Iris pigment epithelial cell (primary cell): Measurements from ENCODE around the gene TMBIM4.
"Not testable (repeated sequence)": the region's sequence is repeated elsewhere in the genome, so short reads cannot be mapped to it uniquely, and the experiment has no call there.

Experiments used
- DNase-seq: peaks from one replicate; pipeline ENCODE4 v3.0.0-alpha.2; 2011; ENCODE audit warnings: low read depth

Gene TMBIM4, protein sequence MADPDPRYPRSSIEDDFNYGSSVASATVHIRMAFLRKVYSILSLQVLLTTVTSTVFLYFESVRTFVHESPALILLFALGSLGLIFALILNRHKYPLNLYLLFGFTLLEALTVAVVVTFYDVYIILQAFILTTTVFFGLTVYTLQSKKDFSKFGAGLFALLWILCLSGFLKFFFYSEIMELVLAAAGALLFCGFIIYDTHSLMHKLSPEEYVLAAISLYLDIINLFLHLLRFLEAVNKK

DNA sequence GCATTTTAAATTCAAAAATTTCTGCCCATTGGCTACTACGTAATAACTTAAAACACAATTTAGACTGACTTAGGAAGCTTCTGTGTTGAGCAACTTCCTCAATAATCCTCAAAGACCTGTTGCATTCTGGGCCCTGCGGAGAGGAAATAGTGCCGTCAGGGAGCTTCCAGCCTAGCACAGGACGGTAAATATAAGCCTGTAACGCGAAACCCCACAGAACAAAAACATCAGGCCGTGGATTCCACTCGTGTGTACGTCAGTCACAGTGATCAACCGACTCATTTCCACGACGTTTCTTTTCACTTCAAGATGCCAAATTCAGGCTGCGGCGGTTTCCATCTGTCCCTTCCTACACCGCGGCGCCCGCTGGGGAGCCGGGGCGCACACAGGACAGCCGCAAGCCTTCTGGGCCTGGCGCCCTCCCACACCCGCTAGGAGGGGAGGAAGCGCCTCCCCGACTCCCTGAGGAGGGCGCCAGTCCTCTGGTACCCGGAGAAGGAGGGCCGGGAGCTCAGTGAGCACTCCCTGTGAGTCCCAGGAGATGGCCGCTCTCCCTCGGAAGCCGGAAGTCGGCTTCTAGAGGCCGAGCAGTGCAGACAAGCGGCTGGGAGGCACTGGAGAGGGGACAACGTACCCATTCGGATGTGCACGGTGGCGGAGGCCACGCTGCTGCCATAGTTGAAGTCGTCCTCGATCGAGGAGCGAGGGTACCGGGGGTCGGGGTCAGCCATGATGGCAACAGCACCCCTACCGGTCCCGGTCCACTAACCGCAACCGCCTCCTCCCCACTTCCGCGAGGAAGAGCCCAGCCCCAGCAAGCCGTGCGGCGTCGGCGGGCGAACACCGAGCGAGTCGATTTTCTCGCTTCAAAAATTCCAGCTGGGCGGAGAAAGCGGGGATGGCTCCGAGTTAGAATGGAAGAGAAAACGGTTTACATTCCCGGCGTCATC is at the start of gene TMBIM4:
TSS of gene TMBIM4 (minus strand) at position 776 of the 950 bp plus-strand sequence. CDS start at position 731, 45 bp downstream.
- DNase-seq = peak; percentile 99

DNA sequence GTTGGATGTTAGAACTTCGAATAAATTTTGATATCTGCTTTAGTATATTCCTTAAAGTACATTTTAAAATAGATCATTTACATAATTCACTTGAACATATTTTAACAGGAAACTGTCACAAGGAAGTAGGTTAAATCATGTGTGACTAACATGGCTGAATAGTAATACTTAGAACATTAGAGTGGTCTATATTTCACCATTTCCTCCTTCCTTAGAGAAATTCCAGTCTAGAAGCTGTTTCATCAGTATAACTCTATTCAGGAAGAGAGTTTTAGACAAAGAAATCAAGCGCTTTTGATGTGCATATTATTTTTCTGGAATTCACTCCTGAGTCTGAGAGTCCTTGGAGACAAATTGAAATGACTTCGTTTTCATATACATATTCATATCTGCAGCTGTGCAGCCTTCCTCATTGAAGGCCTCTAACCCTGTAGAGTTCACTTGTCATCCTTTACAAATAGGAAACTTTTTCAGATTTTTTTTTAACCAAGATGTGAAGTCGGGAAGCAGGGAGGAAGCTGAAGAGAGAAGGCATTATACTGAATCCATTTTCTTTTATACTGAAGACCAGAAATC is 47.6 kb upstream of the TMBIM4 start:
- DNase-seq = no peak

DNA sequence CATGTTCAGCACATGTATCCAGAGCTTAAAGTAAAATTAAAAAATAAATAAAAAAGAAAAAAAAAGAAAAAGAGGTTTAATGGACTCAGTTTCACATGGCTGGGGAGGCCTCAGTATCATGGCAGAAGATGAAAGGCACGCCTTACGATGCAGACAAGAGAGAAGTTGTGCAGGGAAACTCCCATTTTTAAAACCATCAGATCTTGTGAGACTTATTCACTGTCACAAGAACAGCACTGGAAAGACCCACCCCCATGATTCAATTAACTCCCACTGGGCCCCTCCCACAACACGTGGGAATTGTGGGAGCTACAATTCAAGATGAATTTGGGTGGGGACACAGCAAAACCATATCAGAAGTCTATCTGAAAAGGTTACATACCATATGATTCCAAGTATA is 43.2 kb upstream of the TMBIM4 start:
- not testable (repeated sequence) for DNase-seq

DNA sequence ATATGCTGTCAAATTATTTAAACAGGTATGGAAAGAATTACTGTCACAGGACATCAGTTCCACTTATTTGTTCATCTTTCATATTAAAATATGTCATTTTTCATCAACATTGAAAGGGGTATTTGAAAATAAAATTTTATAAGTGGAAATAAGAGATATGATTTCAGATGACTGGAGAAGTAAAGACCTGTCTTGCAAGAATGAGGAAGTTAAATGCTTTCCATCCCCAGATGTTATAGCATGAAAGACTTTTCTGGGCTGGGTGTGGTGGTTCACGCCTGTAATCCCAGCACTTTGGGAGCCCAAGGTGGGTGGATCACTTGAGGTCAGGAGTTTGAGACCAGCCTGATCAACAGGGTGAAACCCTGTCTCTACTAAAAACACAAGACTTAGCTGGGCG is 41.8 kb upstream of the TMBIM4 start:
- DNase-seq = not testable (repeated sequence)

DNA sequence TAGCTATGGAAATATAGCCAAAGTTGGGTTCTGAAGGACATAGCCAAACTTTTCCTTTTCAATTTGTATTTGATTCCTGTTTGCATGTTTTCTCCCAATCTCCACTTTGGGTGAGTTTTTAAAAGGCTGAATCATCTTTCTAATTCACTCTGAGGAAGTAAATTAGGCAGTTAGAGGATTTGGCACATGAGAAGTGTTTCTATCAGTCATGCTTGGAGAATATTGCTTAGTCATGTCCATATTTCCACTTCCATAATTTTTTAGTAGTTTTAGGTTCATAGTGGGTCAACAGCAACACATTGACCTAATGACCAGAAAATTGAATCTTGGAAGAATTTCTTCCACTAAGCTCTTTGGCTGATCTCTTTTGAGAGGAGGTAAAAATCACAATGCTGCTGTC is 41.0 kb upstream of the TMBIM4 start:
- DNase-seq = peak; percentile 54

DNA sequence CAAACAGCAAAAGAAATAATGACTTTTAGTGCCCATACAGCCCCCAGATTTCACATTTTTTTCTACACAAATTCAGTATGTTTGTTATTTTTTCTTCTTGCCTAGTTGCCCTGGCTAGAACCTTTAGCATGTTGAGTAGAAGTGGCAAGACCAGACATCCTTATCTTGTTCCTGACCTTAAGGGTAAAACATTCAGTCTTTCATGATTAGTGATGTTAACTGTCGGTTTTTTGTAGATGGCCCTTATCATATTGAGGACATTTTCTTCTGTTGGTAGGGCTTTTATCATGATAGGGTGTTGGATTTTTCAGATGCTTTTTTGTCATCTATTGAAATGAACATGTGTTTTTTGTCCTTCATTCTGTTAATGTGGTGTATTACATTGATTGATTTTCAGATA is 36.3 kb upstream of the TMBIM4 start:
- DNase-seq = no peak

DNA sequence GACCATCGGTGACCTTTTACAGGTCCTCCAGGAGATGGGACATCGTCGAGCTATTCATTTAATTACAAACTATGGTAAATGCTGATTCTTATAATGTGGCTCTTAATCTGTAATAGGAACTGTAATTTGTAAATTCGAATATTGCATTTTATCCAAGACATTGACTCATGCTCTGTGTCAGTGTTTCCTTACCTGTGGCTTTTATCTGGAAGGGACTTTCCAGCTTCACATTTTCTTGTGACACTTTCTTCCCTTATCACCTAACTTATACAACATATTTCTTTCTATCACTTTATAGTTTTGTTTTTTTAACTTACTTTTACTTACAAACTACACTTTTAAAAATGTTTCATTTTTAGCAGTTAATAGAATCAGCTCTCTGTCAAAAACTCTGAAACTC is 34.0 kb upstream of the TMBIM4 start:
- DNase-seq = no peak

DNA sequence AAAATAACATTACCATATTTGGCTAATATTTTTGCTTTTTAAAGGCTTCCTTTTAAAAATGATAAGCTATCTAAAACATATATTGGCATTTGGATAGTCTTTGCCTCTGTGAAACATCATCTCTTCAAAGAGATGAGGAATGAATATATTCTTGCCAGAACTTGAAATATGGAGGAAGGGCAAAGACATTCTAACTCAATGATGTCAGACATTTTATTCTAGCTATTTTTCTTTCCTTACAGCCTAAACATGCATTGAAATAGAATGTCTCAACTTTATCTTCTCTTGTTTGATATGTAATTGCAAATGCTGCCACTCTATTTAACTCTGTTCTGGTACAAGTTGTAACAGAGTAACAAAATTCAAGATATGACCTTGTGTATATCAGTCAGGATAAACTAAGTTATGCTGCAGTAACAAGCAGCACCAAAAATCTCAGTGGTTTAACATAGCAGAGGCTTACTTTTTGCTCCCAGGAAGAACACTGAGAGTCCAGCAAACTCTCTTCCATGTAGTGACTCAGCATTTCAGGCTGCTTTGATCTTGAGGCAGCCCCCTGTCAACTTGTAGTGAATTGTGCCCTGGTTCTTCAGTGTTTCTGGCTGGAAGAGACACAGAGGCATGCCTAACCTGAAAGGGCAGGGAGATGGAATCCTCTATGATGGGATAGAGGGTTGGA is 30.2 kb upstream of the TMBIM4 start:
- DNase-seq = peak; percentile 38

DNA sequence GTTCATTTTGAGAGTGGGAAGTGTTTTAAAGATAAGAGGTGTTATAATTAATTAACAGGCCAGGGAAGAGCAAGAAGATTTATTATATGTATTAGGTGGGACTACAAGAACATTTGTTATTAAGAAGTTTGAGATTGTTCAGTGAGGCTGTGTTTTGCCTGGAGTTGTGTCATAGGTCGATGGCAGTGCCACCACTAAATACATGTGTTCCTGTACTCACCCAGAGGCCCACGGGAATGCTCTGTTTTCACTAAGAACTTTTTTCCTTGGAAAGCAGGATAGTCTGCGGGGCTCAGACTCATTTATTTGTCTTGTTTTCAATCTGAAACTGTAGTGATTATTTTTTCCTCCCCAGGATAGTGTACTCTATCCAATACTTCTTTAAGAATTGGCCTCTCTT is 29.3 kb upstream of the TMBIM4 start:
- DNase-seq = no peak

DNA sequence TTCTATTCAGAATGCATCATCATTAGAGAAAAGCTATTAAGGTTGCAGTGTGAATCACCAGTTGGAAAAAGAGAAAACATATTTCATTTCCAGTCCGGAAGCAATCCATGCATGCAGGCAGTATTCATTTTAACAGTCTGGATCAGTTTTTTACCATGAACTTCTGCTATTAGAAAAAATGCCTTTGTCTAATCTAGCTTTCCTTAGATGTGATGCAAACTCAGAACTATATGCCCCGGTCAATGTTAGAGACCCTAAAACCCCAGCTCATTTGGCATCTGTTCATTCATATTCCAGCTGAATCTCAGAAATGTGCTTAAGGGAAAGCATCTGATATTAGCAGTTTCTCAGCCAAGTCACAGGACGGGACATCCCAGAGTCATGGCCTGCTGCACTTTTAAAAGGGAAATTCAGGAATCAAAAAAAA is 27.7 kb upstream of the TMBIM4 start:
- DNase-seq = no peak

DNA sequence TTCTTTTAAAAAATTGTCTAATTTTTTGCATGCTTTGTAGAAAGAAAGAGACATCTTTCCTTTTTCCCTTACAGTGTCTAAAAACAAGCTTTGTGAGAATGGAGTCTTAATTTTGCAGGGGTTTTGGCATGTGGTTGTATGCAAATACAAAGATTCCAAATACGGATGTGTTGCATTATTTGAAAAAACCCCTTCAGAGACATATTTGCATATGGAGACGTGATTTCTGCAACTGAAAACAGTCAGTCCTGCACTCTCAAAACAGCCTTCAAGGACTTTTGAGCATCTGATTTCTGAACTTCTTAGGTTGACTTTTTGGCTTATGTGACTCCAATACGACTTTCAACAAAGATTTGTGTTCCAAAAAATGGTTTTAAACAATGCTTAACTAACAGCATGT is 27.0 kb upstream of the TMBIM4 start:
- DNase-seq = peak; percentile 23

DNA sequence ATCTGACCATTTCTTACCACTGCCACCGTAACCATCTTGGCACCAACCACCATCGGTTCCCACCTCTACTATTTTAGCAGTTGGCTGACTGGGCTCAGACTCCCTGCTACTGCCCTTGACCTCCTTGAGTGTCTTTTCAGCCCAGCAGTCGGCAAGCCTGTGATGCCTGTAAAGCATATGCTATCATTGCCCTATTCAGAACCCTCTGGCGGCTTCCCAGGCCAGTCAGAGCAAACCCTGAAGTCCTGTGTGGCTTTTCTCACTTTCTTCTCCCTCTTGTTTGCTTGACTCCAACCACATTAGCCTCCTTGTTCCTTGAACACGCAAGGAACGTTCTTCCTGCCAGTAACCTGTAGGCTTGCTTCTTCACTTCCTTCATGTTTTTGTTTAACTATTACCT is 25.4 kb upstream of the TMBIM4 start:
- DNase-seq = no peak

DNA sequence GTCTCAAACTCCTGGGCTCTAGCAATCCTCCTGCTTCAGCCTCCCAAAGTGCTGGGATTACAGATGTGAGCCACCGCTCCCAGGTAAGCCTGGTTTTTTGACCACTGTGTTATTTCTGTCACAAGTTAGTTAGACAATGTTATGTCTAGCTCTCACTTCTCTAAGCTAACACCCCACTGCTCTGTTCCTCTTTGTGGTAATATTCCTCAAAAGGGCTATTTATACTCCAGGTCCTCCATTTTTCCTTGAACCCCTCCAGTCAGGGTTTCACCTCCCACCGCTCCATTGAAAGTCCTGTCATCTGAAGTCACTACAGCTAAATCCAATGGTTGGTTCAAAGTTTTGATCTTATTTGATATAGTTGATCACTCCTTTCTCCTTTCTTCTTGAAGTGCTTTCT is 24.3 kb upstream of the TMBIM4 start:
- DNase-seq = no peak

DNA sequence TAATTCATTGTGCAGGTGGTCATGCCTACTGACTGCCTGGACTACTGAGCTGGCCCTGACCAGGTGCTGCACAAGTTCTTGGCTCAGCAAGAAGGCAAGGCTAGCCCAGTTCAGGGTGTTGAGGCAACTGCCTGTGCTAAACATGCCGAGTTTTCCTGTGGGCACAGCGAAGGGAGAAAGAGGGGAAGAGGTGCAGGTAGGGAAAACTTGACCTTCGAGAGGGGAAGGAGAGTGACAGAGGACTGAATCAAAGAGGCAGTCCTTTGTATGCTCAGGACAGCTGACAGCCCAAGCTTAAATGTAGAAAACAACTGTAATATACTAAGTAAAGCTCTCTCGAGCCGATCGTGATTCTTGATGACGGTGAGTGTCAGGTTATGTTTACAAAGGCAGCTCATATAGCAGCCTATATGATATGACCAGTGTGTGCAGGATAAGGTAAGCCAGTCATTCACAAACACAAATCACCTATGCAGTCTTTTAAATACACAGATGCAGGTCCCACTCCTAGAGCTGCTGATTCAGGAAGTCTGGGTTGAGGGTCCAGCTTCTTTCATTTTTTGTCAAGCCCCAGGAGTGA is 21.8 kb upstream of the TMBIM4 start:
- DNase-seq = no peak

DNA sequence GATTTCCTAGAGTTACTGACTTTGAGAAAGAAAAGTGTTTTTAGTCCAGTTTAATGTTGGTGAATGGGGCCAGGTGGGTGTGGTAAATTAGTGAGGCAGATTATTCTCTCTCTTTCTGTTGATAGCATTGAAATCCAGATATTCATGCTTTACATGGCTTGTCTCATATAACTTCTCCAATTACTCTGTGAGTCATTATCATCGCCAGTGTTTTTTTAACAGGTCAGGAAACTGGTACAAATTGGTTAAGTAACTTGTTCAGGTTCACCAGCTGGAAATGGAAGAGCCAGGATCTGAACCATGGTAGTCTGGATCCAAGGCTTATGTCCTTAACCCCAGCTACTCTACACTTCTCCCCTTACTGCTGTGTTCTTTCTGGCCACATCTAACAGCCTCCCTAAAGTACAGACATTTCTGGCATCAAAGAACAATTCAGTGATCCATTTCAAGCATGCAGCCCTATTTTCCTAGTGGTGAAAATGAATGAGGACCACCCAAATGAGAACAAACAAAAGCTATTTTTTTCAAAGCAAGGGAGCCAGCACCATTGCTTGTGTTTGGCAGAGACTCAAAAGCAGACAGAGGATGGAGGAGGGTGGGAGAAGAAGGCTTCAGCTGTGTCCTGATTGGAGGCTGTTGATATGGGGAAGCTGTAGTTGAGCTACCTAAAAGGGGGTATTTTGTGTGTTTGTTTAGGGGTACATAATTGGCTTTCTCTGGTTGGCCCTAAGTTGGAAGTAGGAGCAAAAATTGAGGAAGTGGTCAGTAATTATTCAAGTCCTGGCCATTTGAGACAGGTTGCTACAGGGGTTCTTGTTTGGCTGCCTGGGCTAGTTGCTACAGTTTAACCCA is 20.9 kb upstream of the TMBIM4 start:
- DNase-seq = peak; percentile 78

DNA sequence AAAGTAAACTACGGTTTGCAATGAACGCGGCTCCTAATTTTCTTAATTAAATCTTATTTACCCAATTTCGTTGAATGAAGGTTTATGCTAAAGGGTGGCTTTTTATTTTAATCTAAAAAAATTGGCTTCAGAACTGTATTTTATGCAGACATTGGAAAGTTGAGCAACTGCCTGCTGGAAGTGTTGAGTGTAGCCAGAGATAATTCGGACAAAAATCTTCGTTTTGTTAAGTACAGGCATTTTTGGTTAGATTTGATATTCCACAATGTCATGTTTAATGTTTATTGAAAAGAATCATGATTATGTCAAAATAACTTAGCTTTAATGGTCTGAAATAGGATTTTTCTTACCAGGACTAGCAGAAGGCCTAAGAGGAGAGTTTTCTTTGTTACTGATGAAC is 20.1 kb upstream of the TMBIM4 start:
- DNase-seq = no peak

DNA sequence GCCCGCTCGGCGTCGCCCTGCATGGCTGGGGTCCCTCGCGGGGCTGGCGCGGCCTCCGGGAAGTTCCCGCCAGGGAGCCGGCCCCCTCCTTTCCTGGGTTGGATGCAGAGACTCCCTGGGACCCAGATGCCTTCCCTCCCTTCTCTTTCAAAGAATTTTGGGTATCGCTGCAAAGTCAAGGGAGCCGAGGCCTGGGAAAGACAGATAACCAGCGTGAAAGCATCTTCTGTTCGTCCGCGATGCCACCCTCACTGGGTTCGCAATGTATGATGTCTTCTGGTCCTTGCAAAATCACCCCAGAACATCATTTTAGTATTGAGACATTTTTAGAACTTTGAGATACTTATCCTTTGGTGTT is 19.7 kb upstream of the TMBIM4 start:
- no peak for DNase-seq

DNA sequence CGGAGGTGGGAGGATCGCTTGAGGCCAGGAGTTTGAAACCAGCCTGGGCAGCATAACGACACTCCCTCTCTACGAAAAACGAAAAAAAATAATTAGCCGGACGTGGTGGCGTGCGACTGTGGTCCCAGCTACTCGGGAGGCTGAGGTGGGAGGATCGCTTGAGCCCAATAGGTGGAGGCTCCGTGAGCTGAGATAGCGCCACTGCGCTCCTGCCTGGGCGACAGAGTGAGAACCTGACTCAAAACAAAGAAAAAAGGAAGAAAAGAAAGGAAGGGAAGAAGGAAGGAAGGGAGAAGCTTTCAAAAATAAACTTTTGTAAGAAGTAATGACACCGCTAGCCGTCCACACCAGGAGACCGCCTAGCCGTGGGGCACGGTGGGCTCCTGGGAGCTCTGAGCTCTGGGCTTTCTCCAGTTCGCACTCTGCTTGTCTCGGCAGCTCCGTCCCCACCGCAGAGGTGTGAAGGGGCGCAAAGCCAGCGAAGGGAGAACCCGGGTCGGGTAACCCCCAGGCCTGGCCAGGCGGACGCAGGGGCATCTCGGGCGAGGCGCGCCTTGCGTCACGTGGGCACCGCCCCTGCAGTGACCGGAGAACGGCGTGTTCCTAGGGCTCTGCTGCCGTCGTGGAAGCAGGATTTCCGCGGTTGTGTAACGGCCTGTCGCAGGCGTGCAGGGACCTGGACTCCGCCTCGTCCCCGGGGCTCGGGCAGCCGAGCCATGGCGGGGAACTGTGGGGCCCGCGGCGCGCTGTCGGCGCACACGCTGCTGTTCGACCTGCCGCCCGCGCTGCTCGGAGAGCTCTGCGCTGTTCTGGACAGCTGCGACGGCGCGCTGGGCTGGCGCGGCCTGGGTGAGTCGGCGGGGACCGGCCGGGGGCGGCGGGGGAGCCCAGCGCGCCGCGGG is 19.0 kb upstream of the TMBIM4 start, which contains the start of gene IRAK3:
TSS of gene IRAK3 (plus strand) at position 631 of the 902 bp plus-strand sequence. CDS start at position 717, 86 bp downstream.
- DNase-seq = peak; percentile 57

DNA sequence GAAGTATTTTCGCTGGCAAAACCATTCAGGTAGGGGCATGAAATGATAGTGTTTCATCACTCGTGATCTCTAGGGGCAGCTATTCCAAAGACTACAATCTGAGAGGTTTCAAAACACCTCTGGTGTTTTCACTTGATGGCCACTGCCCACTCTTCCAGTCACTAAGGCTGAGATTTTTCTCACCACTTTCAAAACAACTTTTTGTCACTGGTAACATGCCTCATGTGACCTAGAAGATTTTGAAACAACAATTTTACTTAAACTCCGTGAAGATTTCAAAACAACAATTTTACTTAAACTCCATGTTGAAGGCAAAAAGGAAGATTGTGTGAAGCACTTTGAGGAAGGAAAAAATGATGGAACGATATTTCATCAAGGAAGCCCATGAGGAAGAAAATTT is 18.0 kb upstream of the TMBIM4 start:
- DNase-seq = no peak

DNA sequence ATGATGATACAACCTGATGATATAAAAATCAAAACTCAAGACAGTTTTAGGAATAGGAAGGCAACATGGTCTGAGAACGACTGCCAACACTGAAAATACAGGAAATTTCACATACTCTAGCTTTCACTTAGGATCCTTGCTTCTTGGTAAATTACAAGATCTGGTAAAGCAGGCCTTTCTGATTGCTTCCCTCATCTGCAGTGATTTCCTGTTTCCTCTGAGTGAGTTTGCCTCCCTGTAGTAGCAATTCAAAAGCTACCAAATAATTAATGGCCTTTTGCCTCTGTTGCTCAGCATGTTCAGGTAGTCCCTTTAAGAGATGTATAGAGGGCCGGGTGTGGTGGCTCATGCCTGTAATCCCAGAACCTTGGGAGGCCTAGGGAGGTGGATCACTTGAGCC is 17.2 kb upstream of the TMBIM4 start:
- DNase-seq = no peak
